ENCODE results near the gene VTI1A.

Gene VTI1A

GRCh38 chr10:112503643-112504042 is 56.6 kb downstream of the VTI1A start:
- no peak for TF ChIP-seq CTCF (conservative IDR thresholded peaks at IDR 0.05; ENCODE audit: low read depth, low read length)
- DNase-seq (ENCODE audit: low read depth), result no peak
- H3K4me3 ChIP-seq (ENCODE audit: low read length), result no peak overlapping the region

GRCh38 chr10:112507046-112507445 is 60.0 kb downstream of the VTI1A start:
- DNase-seq (ENCODE audit: low read depth), result no peak
- no peak overlapping the region for H3K4me3 ChIP-seq (ENCODE audit: low read length)
- no peak for TF ChIP-seq CTCF (conservative IDR thresholded peaks at IDR 0.05; ENCODE audit: low read depth, low read length)

GRCh38 chr10:112507988-112508387 is 61.0 kb downstream of the VTI1A start:
- no peak for TF ChIP-seq CTCF (conservative IDR thresholded peaks at IDR 0.05; ENCODE audit: low read depth, low read length)
- no peak for DNase-seq (ENCODE audit: low read depth)
- H3K4me3 ChIP-seq (ENCODE audit: low read length), result no peak overlapping the region

GRCh38 chr10:112509558-112510291 is 62.7 kb downstream of the VTI1A start:
- no peak for DNase-seq (ENCODE audit: low read depth)
- no peak overlapping the region for H3K4me3 ChIP-seq (ENCODE audit: low read length)
- no peak for TF ChIP-seq CTCF (conservative IDR thresholded peaks at IDR 0.05; ENCODE audit: low read depth, low read length)

- no peak overlapping the region for H3K4me3 ChIP-seq (ENCODE audit: low read length)
- DNase-seq (ENCODE audit: low read depth), result no peak
- no peak for TF ChIP-seq CTCF (conservative IDR thresholded peaks at IDR 0.05; ENCODE audit: low read depth, low read length)
Observed at GRCh38 chr10:112510384-112510783, 63.4 kb downstream of the VTI1A start.

- no peak overlapping the region for H3K4me3 ChIP-seq (ENCODE audit: low read length)
- no peak for DNase-seq (ENCODE audit: low read depth)
- no peak for TF ChIP-seq CTCF (conservative IDR thresholded peaks at IDR 0.05; ENCODE audit: low read depth, low read length)
Observed at GRCh38 chr10:112512294-112512693, 65.3 kb downstream of the VTI1A start.

GRCh38 chr10:112515126-112515525 is 68.1 kb downstream of the VTI1A start:
- TF ChIP-seq CTCF (conservative IDR thresholded peaks at IDR 0.05; ENCODE audit: low read depth, low read length), result no peak
- no peak overlapping the region for H3K4me3 ChIP-seq (ENCODE audit: low read length)
- no peak for DNase-seq (ENCODE audit: low read depth)
